GM23338 (cell line): ENCODE measurements around the gene TTBK1. TPM values are rescaled to one million over a fixed set of nuclear protein-coding genes. Genes with fewer than 3 reads are reported as not detected.
A peak's percentile ranks its signal among the peaks of the same experiment; 100 is the strongest.

Experiments used
- ATAC-seq: fragments of 200-7000 bp; cut with Tn5 transposase; 3 replicates; pipeline ENCODE4 v1.9.1; 2020
- DNase-seq: peaks from one replicate; pipeline ENCODE4 v3.0.0-alpha.2; 2015; ENCODE audit warnings: low spot score
- H2AFZ ChIP-seq: fragments of 200-600 bp; sonication (generic); 2 replicates; pipeline ENCODE4 v1.8.0; 2016; ENCODE audit warnings: antibody characterized with exemption, mild to moderate bottlenecking, moderate library complexity
- H3F3A ChIP-seq: fragments of 200-600 bp; sonication (generic); replicated peaks from 2 replicates; pipeline ENCODE4 v1.8.0; 2017; ENCODE audit warnings: antibody characterized with exemption, mixed run types, low read depth
- H3K27ac ChIP-seq: fragments of 200-600 bp; sonication (generic); 2 replicates; pipeline ENCODE4 v1.6.1; 2016; ENCODE audit warnings: low read depth
- H3K27me3 ChIP-seq: fragments of 200-600 bp; sonication (generic); 2 replicates; pipeline ENCODE4 v1.8.0; 2016; ENCODE audit warnings: mild to moderate bottlenecking, mixed run types, moderate library complexity; ENCODE audit not compliant: insufficient read depth
- H3K36me3 ChIP-seq: fragments of 200-600 bp; sonication (generic); 2 replicates; pipeline ENCODE4 v1.8.0; 2016; ENCODE audit warnings: mild to moderate bottlenecking; ENCODE audit not compliant: insufficient read depth
- H3K4me1 ChIP-seq: fragments of 200-600 bp; sonication (generic); 2 replicates; pipeline ENCODE4 v1.8.0; 2016; ENCODE audit warnings: mild to moderate bottlenecking, moderate library complexity; ENCODE audit not compliant: insufficient read depth
- H3K4me2 ChIP-seq: fragments of 200-600 bp; sonication (generic); 2 replicates; pipeline ENCODE4 v1.7.1; 2017; ENCODE audit warnings: mixed run types
- H3K4me3 ChIP-seq: fragments of 200-600 bp; sonication (generic); 2 replicates; pipeline ENCODE4 v1.6.1; 2016; ENCODE audit warnings: mixed run types
- H3K79me2 ChIP-seq: fragments of 200-600 bp; sonication (generic); replicated peaks from 2 replicates; pipeline ENCODE4 v1.8.0; 2017; ENCODE audit warnings: mild to moderate bottlenecking; ENCODE audit not compliant: insufficient read depth
- H3K9me2 ChIP-seq: fragments of 200-600 bp; sonication (generic); 2 replicates; pipeline ENCODE4 v1.8.0; 2017; ENCODE audit not compliant: insufficient read depth
- H4K20me1 ChIP-seq: fragments of 200-600 bp; sonication (generic); replicated peaks from 2 replicates; pipeline ENCODE4 v1.8.0; 2017; ENCODE audit warnings: mild to moderate bottlenecking; ENCODE audit not compliant: insufficient read depth
- H3K27ac Mint-ChIP-seq: 2 replicates; pipeline ENCODE4 v1.8.0; 2020; ENCODE audit warnings: inconsistent platforms, mild to moderate bottlenecking, moderate library complexity, mixed read lengths
- H3K27me3 Mint-ChIP-seq: 3 replicates; pipeline ENCODE4 v1.8.0; 2022; ENCODE audit warnings: low read depth, mild to moderate bottlenecking, moderate library complexity, mixed read lengths, inconsistent platforms; ENCODE audit not compliant: insufficient read depth, poor library complexity
- H3K36me3 Mint-ChIP-seq: 3 replicates; pipeline ENCODE4 v1.8.0; 2021; ENCODE audit warnings: low read depth, mild to moderate bottlenecking, inconsistent platforms, moderate library complexity, mixed read lengths
- H3K4me1 Mint-ChIP-seq: 3 replicates; pipeline ENCODE4 v1.8.0; 2020; ENCODE audit warnings: mild to moderate bottlenecking, inconsistent platforms, mixed read lengths
- H3K4me3 Mint-ChIP-seq: 3 replicates; pipeline ENCODE4 v1.8.0; 2021; ENCODE audit warnings: moderate library complexity, mild to moderate bottlenecking, inconsistent platforms, mixed read lengths
- H3K9me3 Mint-ChIP-seq: 3 replicates; pipeline ENCODE4 v1.8.0; 2020; ENCODE audit warnings: moderate library complexity, mild to moderate bottlenecking, inconsistent platforms, mixed read lengths
- CREB1 ChIP-seq: fragments of 250-450 bp; sonication (Bioruptor Pico); IDR thresholded peaks from 2 replicates; pipeline ENCODE4 v1.5.0; 2020; ENCODE audit warnings: low read depth, mild to moderate bottlenecking, moderate library complexity
- EZH2 ChIP-seq: fragments of 200-600 bp; sonication (generic); IDR thresholded peaks from one replicate; pipeline ENCODE4 v1.8.0; 2017; ENCODE audit warnings: antibody characterized with exemption, mild to moderate bottlenecking, low read depth; ENCODE audit not compliant: unreplicated experiment
- EZH2phosphoT487 ChIP-seq: fragments of 200-600 bp; sonication (generic); IDR thresholded peaks from one replicate; pipeline ENCODE4 v1.8.1; 2018; ENCODE audit warnings: antibody characterized with exemption; ENCODE audit not compliant: unreplicated experiment
- JUNB ChIP-seq: IDR thresholded peaks from one replicate; pipeline ENCODE4 v1.6.1; 2016; ENCODE audit warnings: antibody characterized with exemption; ENCODE audit not compliant: unreplicated experiment
- NANOG ChIP-seq: IDR thresholded peaks from 2 replicates; pipeline ENCODE4 v1.6.1; 2016; ENCODE audit warnings: antibody characterized with exemption, borderline replicate concordance
- POLR2AphosphoS5 ChIP-seq: IDR thresholded peaks from 2 replicates; pipeline ENCODE4 v1.6.1; 2016; ENCODE audit warnings: antibody characterized with exemption, low read depth
- STAT1 ChIP-seq: IDR thresholded peaks from one replicate; pipeline ENCODE4 v1.6.1; 2016; ENCODE audit warnings: antibody characterized with exemption; ENCODE audit not compliant: unreplicated experiment
- ZNF114 ChIP-seq: fragments of 250-450 bp; sonication (Bioruptor Pico); IDR thresholded peaks from 2 replicates; pipeline ENCODE4 v1.5.0; 2020; ENCODE audit warnings: mild to moderate bottlenecking, moderate library complexity
- ZNF331 ChIP-seq: fragments of 250-450 bp; sonication (Bioruptor Pico); IDR thresholded peaks from 2 replicates; pipeline ENCODE4 v1.5.0; 2020; ENCODE audit warnings: low read depth, mild to moderate bottlenecking, moderate library complexity
- polyA plus RNA-seq: library from polyadenylated mRNA; unstranded; fragments of >200 nt; fragmentation: Nextera tagmentation; extraction: Ambion mirVana; gene quantifications from 2 replicates; pipeline ENCODE4 v1.2.1, GENCODE V29; 2016
- total RNA-seq: library from RNA; depleted of rRNA; stranded (reverse); fragments of >200 nt; shearing (Covaris generic); gene quantifications from 2 replicates; pipeline ENCODE4 v1.2.3, GENCODE V29; 2014
- TF ChIP-seq, protein P1 (sequence below): IDR thresholded peaks from 2 replicates; pipeline ENCODE4 v1.6.1; 2016; ENCODE audit warnings: antibody characterized with exemption
- TF ChIP-seq, protein P2 (sequence below): fragments of 250-450 bp; sonication (Bioruptor Pico); IDR thresholded peaks from 2 replicates; pipeline ENCODE4 v1.5.0; 2020; ENCODE audit warnings: mild to moderate bottlenecking, moderate library complexity
- TF ChIP-seq, protein P3 (sequence below), 2 experiments: fragments of 200-600 bp in 1 of 2; sonication (generic) in 1 of 2; conservative IDR thresholded peaks; 2 replicates each; pipeline versions ENCODE4 v1.5.1 to v1.6.1; 2016 to 2017; ENCODE audit warnings: antibody characterized with exemption in 2 of 2, low read depth in 2 of 2, mild to moderate bottlenecking in 2 of 2, moderate library complexity in 1 of 2
- TF ChIP-seq, protein P4 (sequence below): IDR thresholded peaks from one replicate; pipeline ENCODE4 v1.6.1; 2018; ENCODE audit warnings: antibody characterized with exemption; ENCODE audit not compliant: unreplicated experiment

Gene TTBK1
- total and polyA plus RNA-seq, 2 experiments from 2014 or later, result 0.29 to 1.1 TPM

DNA sequence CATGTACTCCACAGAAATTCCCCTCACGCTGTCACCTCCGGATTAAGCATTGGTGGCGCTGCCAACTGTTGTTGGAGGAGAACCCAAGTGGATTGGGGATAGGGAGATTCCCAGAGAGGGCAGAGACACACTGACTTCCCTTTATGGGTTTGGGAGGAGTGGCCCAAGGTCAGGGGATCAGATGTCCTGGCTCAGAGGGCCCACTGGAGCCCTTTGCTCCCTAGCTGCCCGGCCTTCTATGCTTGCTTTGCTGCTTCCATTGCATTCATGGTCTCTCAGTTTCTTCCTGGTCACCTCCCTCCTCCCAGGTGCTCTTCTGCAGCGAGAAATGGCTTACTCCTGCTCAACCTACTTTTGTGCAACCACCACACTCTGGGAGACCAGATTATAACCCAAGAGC, 46.9 kb upstream of the TTBK1 start:
- Mint-ChIP-seq H3K4me3 (no peak overlapping the region), H3K9me3 (no peaks in the 10 kb centered on the region), H3K27ac (no peak overlapping the region), H3K4me1 (peaks cover 3% of the 10 kb centered on the region; the same call in 1 of the 3 replicates), H3K36me3 (no peaks in the 10 kb centered on the region; the same call in 1 of the 3 replicates), H3K27me3 (peaks cover 13% of the 10 kb centered on the region)
- ATAC-seq (peak; percentile 49; the same call in 2 of the 3 replicates), DNase-seq (no peak)
- Histone ChIP-seq H3K4me3 (no peak overlapping the region), H3K36me3 (no peaks in the 10 kb centered on the region), H3F3A (no peaks in the 10 kb centered on the region), H3K27me3 (no peaks in the 10 kb centered on the region), H3K9me2 (no peaks in the 10 kb centered on the region), H3K4me2 (no peak overlapping the region), H3K4me1 (no peaks in the 10 kb centered on the region), H3K27ac (no peak overlapping the region), H4K20me1 (no peaks in the 10 kb centered on the region), H2AFZ (no peak overlapping the region), H3K79me2 (no peaks in the 10 kb centered on the region)
- TF ChIP-seq, protein P1, sequence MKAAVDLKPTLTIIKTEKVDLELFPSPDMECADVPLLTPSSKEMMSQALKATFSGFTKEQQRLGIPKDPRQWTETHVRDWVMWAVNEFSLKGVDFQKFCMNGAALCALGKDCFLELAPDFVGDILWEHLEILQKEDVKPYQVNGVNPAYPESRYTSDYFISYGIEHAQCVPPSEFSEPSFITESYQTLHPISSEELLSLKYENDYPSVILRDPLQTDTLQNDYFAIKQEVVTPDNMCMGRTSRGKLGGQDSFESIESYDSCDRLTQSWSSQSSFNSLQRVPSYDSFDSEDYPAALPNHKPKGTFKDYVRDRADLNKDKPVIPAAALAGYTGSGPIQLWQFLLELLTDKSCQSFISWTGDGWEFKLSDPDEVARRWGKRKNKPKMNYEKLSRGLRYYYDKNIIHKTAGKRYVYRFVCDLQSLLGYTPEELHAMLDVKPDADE, result no peak
- TF ChIP-seq POLR2AphosphoS5 (no peak), JUNB (no peak), CREB1 (CRISPR knock-in tag) (no peak), NANOG (no peak), ZNF331 (CRISPR knock-in tag) (no peak), ZNF114 (CRISPR knock-in tag) (no peak), STAT1 (no peak), EZH2phosphoT487 (no peak), EZH2 (no peak)
- TF ChIP-seq, protein P2, sequence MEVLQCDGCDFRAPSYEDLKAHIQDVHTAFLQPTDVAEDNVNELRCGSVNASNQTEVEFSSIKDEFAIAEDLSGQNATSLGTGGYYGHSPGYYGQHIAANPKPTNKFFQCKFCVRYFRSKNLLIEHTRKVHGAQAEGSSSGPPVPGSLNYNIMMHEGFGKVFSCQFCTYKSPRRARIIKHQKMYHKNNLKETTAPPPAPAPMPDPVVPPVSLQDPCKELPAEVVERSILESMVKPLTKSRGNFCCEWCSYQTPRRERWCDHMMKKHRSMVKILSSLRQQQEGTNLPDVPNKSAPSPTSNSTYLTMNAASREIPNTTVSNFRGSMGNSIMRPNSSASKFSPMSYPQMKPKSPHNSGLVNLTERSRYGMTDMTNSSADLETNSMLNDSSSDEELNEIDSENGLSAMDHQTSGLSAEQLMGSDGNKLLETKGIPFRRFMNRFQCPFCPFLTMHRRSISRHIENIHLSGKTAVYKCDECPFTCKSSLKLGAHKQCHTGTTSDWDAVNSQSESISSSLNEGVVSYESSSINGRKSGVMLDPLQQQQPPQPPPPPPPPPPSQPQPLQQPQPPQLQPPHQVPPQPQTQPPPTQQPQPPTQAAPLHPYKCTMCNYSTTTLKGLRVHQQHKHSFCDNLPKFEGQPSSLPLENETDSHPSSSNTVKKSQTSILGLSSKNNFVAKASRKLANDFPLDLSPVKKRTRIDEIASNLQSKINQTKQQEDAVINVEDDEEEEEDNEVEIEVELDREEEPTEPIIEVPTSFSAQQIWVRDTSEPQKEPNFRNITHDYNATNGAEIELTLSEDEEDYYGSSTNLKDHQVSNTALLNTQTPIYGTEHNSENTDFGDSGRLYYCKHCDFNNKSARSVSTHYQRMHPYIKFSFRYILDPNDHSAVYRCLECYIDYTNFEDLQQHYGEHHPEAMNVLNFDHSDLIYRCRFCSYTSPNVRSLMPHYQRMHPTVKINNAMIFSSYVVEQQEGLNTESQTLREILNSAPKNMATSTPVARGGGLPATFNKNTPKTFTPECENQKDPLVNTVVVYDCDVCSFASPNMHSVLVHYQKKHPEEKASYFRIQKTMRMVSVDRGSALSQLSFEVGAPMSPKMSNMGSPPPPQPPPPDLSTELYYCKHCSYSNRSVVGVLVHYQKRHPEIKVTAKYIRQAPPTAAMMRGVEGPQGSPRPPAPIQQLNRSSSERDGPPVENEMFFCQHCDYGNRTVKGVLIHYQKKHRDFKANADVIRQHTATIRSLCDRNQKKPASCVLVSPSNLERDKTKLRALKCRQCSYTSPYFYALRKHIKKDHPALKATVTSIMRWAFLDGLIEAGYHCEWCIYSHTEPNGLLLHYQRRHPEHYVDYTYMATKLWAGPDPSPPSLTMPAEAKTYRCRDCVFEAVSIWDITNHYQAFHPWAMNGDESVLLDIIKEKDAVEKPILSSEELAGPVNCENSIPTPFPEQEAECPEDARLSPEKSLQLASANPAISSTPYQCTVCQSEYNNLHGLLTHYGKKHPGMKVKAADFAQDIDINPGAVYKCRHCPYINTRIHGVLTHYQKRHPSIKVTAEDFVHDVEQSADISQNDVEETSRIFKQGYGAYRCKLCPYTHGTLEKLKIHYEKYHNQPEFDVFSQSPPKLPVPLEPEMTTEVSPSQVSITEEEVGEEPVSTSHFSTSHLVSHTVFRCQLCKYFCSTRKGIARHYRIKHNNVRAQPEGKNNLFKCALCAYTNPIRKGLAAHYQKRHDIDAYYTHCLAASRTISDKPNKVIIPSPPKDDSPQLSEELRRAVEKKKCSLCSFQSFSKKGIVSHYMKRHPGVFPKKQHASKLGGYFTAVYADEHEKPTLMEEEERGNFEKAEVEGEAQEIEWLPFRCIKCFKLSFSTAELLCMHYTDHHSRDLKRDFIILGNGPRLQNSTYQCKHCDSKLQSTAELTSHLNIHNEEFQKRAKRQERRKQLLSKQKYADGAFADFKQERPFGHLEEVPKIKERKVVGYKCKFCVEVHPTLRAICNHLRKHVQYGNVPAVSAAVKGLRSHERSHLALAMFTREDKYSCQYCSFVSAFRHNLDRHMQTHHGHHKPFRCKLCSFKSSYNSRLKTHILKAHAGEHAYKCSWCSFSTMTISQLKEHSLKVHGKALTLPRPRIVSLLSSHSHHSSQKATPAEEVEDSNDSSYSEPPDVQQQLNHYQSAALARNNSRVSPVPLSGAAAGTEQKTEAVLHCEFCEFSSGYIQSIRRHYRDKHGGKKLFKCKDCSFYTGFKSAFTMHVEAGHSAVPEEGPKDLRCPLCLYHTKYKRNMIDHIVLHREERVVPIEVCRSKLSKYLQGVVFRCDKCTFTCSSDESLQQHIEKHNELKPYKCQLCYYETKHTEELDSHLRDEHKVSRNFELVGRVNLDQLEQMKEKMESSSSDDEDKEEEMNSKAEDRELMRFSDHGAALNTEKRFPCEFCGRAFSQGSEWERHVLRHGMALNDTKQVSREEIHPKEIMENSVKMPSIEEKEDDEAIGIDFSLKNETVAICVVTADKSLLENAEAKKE (CRISPR knock-in tag), result no peak
- TF ChIP-seq, protein P3, sequence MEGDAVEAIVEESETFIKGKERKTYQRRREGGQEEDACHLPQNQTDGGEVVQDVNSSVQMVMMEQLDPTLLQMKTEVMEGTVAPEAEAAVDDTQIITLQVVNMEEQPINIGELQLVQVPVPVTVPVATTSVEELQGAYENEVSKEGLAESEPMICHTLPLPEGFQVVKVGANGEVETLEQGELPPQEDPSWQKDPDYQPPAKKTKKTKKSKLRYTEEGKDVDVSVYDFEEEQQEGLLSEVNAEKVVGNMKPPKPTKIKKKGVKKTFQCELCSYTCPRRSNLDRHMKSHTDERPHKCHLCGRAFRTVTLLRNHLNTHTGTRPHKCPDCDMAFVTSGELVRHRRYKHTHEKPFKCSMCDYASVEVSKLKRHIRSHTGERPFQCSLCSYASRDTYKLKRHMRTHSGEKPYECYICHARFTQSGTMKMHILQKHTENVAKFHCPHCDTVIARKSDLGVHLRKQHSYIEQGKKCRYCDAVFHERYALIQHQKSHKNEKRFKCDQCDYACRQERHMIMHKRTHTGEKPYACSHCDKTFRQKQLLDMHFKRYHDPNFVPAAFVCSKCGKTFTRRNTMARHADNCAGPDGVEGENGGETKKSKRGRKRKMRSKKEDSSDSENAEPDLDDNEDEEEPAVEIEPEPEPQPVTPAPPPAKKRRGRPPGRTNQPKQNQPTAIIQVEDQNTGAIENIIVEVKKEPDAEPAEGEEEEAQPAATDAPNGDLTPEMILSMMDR (conservative IDR thresholded peaks at IDR 0.05; ENCODE audit: low read depth in 2 of 2), result no peak
- TF ChIP-seq, protein P4, sequence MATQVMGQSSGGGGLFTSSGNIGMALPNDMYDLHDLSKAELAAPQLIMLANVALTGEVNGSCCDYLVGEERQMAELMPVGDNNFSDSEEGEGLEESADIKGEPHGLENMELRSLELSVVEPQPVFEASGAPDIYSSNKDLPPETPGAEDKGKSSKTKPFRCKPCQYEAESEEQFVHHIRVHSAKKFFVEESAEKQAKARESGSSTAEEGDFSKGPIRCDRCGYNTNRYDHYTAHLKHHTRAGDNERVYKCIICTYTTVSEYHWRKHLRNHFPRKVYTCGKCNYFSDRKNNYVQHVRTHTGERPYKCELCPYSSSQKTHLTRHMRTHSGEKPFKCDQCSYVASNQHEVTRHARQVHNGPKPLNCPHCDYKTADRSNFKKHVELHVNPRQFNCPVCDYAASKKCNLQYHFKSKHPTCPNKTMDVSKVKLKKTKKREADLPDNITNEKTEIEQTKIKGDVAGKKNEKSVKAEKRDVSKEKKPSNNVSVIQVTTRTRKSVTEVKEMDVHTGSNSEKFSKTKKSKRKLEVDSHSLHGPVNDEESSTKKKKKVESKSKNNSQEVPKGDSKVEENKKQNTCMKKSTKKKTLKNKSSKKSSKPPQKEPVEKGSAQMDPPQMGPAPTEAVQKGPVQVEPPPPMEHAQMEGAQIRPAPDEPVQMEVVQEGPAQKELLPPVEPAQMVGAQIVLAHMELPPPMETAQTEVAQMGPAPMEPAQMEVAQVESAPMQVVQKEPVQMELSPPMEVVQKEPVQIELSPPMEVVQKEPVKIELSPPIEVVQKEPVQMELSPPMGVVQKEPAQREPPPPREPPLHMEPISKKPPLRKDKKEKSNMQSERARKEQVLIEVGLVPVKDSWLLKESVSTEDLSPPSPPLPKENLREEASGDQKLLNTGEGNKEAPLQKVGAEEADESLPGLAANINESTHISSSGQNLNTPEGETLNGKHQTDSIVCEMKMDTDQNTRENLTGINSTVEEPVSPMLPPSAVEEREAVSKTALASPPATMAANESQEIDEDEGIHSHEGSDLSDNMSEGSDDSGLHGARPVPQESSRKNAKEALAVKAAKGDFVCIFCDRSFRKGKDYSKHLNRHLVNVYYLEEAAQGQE, result no peak
